IPS-NIHi11 (cell line): ENCODE data around the gene TRIM49B.
"Not testable (repeated sequence)": the region's sequence is repeated elsewhere in the genome, so short reads cannot be mapped to it uniquely, and the experiment has no call there.

Experiments used
- DNase-seq: peaks from one replicate; pipeline ENCODE4 v3.0.0; 2012; ENCODE audit warnings: mixed read lengths, low spot score

TRIM49B gene, protein sequence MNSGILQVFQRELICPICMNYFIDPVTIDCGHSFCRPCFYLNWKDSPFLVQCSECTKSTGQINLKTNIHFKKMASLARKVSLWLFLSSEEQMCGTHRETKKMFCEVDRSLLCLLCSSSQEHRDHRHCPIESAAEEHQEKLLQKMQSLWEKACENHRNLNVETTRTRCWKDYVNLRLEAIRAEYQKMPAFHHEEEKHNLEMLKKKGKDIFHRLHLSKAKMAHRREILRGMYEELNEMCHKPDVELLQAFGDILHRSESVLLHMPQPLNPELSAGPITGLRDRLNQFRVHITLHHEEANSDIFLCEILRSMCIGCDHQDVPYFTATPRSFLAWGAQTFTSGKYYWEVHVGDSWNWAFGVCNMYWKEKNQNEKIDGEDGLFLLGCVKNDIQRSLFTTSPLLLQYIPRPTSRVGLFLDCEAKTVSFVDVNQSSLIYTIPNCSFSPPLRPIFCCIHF

GRCh38 chr11:49028523-49028922 is at the start of gene TRIM49B:
TSS of gene TRIM49B (plus strand) at chr11:49028823. CDS start at chr11:49031600, 2,777 bp downstream.
- not testable (repeated sequence) for DNase-seq

DNA sequence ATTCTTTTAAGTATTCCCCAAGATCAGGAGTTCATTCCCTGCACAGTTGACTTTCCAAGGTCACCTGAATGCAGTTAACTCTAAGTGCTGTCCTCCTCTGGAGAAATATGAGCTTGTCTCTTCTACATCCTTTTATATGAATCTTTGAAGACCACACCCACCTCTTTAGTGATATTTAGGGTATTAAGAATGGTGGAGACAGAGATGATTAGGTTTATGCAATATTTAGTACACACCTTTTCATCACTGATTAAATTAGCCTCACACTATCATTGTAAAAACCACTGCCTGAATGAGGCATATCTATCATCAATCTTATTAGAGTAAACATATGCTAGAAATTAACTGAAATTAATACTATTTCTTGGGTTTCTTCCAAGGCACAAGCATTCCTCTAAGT is 44.8 kb upstream of the TRIM49B start, which contains the start of gene TRIM51G:
Gene TRIM51G, minus strand, starts transcription at position 101 of the 400 bp plus-strand sequence. CDS start 2,190 bp downstream, outside the sequence.
- DNase-seq: not testable (repeated sequence)

DNA sequence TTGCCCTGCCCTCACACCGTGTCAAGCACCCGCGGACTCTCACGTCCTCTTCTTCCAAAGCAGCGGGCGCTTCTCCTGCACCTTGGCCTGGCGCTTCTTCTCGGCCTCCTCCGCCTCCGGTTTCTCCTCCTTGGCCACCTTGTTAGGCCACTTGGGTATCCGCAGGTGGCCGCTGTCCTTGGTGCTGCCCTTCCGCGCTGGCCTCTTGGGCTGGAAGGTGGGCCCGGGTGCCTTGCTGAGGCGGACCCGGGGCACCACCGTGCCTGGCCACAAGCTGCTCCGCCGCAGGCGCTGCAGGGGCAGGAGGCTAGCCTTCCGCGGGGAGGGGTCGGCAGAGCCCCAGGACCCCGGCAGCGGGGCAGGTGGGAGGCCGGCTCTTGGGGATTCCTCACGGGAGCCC is 19.6 kb downstream of the TRIM49B start:
- DNase-seq: not testable (repeated sequence)

GRCh38 chr11:49049821-49050220 is 21.2 kb downstream of the TRIM49B start:
- not testable (repeated sequence) for DNase-seq

- DNase-seq: not testable (repeated sequence)
Measured at GRCh38 chr11:49059012-49059411, 30.4 kb downstream of the TRIM49B start, which contains the start of gene TRIM64C. TSS of gene TRIM64C (minus strand) at chr11:49059112. CDS start at chr11:49059112, 0 bp downstream.

GRCh38 chr11:49069897-49070296 is 41.3 kb downstream of the TRIM49B start:
- DNase-seq: not testable (repeated sequence)
